Hepatocyte (in vitro differentiated cells): ENCODE measurements around the gene TOX2.

Experiments
- CTCF ChIP-seq: fragments of 200-600 bp; sonication (generic); IDR thresholded peaks from 2 replicates; pipeline ENCODE4 v1.5.1; 2016; ENCODE audit warnings: antibody characterized with exemption, mild to moderate bottlenecking; ENCODE audit not compliant: poor library complexity
- EZH2 ChIP-seq: fragments of 200-600 bp; sonication (generic); IDR thresholded peaks from 2 replicates; pipeline ENCODE4 v1.6.1; 2016; ENCODE audit warnings: antibody characterized with exemption, mild to moderate bottlenecking, borderline replicate concordance

GRCh38 chr20:44050925-44051660, 136.4 kb downstream of the TOX2 start:
- no peak for TF ChIP-seq CTCF
- no peak for TF ChIP-seq EZH2
